CMK (cell line): Measurements from ENCODE around the gene CARMIL1.

Experiments used
- DNase-seq: peaks from one replicate; pipeline ENCODE4 v3.0.0-alpha.2; 2010; ENCODE audit warnings: low read depth

Gene CARMIL1

DNA sequence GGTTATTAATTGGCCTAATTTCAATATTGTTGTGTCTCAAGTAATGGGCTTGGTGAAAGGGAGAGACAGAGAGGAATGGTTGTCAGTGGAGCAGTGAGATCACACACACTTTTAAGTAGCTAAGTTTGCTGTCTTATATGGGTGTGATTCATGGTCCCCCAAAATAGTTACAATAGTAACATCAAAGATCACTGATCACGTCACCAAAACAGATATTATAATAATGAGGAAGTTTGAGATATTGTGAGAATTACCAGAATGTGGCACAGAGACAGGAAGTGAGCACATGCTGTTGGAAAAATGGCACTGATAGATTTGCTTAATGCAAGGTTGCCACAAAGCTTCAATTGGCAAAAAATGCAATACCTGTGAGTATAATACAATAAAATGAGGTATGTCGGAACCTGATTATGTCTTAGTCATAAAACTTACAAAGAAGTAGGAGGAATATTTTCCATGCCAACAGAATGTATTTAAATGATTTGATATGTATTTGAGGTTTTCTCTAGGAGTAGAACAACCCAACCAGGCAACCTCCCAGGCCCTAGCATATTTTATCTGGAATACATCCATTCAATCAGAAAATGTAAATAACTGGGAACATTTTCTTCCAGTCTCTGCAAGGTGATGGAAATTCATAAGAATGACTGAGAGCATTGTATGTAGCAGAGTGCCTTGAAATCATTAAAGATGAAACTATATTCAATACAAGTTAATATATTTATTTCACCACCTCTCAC is 167.8 kb downstream of the CARMIL1 start:
- DNase-seq = no peak

DNA sequence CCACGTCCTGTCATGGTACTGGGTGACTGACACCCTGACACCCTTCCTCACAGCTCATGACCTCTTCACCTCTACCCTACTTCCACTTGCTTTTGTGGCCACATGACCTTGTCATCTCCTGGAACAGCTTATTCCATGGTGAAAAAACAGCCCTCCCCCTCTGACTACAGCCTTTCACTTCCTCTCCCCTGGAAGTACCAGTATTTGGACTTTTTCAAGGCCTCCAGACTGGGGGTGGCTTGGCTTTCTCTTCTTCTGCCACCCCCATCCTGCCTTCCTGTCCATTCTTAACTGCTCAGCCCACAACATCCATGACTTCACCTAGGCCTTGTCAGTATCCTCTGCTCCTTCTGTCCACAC is 168.4 kb downstream of the CARMIL1 start:
- peak; percentile 34 for DNase-seq

DNA sequence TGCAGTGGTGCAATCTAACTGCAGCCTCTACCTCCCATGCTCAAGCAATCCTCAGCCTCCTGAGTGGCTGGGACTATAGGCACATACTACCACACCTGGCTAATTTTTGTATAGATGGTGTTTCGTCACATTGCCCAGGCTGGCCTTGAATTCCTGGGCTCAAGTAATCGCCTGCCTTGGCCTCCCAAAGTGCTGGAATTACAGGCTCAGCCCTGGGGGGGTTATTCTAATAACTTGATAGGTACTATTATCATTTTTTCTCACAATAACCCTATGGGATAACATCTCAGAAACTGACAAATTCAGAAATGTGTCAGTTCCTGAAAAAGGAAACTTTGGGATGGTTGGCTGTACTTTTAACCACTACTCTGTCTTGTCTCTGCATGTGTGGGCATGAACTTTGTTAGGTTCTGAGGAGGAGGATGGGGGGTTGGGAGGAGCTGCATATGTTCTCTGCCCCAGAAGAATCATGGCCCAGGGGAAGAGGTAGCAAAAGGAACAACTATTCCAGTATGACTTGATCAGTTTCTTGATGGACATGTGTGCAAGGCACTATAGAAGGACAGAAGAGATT is 169.9 kb downstream of the CARMIL1 start:
- DNase-seq = no peak

DNA sequence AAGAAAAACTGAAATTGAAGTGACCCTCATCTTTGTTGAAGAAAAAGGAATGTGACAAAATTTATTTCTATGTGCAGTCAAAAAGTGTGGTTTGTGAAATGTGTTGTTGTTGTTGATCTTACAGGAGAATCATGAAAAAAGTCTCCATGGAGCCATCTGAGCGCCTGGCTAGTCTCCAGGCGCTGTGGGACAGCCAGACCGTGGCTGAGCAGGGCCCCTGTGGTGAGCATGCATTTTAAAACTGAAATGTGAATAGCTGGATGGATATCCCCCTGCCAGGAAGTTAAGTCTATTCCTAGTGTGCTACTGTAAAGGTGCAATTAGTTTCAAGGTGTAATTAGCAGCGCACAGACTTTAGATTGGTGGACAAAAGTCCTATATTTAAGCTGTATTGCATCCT is 170.6 kb downstream of the CARMIL1 start:
- no peak for DNase-seq

DNA sequence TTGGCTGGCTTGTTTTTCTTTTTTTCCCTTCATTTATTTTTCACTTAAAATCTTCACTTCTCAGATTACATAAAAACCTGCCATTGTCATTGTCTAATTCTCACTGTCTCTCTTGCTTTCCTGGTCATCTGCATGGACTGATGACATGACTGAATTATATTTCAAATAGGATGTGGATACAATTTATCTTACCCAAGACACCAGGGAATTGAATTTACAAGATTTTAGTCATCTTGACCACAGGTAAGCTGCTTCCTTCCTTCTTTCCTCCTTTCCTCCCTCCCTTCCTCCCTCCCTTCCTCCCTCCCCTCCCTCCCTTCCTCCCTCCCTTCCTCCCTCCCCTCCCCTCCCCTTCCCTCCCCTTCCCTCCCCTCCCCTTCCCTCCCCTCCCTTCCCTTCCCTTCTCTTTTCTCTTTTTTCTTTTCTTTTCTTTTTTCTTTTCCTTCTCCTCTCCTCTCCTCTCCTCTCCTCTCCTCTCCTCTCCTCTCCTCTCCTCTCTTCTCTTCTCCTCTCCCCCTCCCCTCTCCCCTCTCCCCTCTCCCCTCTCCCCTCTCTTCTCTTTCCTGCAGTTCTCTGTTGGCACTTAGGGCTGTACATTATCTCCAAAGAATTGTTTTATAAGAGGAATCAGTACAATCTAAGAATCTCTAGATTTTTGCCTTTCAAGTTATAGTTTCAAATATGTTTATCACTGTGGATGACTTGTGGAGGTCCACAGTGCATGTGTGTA is 171.5 kb downstream of the CARMIL1 start:
- DNase-seq = no peak

DNA sequence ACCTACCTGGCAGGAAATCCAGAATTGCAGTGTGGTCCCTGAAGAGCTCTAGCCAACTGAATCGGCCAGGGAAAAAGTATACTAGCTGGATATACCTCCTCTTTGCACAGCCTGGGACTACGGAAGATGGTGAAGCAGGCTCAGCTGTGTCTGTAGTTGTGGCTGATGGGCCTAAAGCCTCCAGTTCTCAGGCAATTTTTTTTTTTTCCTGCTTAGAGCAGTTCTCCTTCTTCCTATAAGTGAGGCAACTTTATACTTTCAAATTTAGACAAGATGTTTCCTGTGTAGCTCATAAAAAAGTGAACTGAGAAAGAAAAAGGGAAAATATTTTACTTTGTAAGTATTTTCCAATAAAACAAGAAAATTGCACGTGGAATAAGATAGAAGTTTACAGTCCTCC is 172.9 kb downstream of the CARMIL1 start:
- DNase-seq = no peak

DNA sequence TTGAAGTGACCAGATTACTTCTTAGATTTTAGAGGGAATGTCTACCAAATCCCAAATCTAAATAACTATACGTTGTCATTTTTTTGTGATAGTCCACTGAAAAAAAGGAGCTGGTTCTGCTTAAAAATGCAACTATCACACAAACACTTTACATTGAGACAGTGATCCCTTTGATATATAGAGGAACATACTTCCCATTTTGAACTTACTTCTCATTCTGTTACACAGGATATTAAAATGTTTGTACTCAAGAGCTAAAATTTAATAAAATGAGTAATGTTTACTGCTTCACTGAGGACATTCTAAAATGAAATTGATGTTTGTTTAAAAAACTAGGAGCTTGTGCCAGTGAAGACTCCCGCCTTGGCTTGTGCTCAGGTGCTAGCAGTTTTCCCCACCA is 174.1 kb downstream of the CARMIL1 start:
- DNase-seq = no peak

DNA sequence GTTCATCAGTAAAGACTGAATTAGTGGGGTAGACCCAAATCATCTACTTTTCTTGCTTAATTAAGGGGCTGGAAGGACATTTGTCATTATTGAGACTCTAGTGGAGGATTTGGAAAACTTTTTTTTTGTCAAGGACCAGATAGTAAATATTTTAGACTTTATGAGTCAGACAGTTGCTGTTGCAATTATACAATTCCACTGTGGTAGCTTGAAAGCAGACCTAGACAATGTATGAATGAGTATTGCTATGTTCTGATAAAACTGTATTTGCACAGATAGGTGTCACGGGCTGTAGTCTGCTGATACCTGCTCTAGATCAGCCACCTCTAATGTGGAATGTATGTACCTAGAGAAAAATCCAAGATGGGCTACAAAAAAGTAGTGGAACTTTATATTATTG is 175.0 kb downstream of the CARMIL1 start:
- no peak for DNase-seq

DNA sequence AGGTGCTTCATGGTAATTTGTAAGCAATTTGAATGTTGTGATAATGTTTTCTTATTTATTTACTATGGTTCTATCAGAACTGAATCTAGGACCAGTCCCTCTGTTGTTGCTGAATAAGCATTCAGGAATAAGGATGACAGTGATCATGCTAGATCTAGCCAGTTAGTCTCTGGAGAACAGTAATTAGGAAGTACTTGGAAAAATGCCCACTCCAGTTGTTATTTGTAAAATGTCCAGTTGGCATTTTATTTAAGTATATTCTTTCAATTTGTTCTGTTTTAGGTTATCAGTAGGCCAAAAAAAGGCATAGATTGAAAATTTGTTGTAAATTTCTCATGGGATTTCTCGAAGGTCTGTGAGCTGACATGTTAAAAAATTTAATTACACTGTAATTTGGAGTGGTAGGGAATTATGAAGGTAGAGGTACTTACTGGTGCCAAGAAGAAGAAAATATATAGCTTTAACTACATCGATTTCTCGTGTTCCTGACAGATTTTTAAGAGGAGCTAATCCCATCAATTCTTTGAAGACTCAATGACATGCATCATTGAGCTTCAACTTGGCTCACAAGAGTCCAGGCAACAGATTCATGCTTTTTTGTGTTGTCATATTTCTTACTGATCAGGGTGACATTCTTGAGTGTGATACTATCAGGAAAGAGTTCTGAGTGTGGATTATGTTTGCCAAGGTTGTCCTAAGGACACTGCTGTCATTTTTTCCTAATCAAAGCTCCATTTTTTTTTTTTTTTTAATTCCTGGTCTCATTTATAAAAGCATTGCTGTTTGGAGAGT is 177.3 kb downstream of the CARMIL1 start:
- no peak for DNase-seq

DNA sequence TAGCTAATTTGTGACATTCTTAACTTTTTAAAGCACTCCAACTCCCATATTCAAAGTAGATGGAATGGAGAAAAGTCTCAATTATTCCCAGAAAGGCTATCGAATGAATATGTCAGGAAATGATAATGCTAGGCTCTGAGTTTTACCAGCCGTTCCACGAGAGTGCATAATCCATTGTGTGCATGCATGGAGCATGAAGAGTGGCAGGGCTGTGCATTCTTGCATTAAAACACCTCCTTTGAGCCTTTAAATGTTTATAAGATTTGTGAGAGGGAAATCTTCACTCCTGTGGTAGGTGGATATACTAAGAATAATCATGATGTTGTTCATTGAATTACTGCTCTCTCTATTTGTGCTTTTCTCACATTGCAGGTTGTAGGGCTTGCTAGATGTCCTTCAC is 178.3 kb downstream of the CARMIL1 start:
- no peak for DNase-seq

DNA sequence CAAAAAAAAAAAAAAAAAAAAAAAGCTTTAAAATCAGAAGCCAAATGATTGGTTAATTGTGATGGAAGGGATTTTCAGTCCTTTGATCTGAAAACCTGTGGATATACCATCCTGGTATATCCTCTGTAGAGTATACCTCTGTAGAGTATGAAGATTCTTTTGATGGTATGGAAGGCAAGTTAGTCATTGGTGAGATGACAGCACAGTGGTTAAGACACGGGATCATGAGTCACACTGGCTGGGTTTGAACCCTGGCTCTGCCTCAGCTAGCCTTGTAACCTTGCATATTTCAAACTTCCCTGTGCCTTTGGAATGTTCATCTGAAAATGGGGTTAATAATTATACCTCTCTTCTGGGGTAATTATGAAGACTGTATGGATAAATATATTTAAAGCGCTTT is 179.3 kb downstream of the CARMIL1 start:
- DNase-seq = no peak

DNA sequence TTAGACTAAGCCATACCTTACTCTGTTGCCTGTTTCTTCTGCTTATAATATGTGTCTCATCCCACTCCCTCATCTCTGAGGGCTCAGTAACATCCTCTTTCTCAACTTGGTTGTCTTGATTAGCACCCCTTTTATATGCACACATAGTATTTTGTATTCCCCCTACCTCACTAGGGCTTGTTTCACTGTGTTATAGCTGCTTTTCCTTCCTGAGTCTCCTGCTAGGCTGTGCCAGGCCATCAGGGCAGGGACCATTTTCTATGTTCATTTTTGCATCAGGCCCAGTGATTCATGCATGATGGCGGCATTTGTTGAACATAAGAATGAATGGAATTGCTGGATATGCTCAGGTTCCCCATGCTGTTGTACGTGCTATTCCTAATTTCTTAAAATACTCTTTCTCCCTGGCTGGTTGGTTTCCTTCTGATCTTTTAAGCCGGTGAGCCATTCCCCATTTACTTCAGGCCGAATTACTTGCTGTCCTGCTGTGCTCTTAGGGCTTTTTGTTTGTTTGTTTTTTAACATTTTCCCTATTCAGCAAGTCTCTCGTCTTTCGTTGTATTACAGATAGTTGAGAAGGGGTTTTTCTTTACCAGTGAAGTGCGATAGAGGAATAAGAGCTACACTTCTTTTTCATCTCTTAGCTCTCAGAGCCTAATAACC is 183.2 kb downstream of the CARMIL1 start:
- DNase-seq = no peak

DNA sequence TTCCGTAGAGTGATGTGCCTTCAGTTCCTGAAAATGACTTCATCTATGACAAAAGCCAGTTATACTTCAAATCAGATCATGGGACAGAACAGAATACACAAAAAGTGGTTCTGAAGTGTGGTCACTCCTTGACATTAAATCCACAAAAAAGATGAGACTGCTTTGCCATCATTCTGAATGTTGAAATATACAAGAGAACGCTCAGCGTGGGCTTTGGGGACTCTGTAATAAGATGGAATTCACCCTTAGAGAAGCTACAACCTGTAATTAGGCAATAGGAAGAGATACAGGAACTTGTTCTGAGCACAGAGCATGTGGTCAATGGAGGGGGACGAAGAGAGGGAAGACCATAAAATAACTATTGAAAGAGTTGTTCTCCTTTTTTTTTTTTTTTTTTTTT is 184.3 kb downstream of the CARMIL1 start:
- DNase-seq = no peak

DNA sequence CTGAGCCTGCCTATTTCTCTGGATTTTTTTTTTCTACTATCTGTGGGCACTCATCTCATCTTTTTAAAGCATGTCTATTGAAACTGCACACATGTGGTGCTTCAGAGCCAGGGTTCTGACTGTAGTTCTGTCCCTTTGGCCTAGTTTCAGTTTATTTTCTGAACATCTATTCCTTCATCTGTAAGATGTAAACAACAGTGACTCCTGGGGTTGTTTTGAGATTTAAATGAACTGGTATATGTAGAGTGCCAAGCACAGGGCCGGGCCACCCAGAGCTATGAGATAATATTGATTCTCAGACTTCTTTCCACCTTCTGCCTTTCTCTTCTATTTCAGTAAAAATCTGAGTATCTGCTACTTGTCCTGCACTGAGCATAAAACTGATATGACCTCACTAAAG is 185.1 kb downstream of the CARMIL1 start:
- no peak for DNase-seq

DNA sequence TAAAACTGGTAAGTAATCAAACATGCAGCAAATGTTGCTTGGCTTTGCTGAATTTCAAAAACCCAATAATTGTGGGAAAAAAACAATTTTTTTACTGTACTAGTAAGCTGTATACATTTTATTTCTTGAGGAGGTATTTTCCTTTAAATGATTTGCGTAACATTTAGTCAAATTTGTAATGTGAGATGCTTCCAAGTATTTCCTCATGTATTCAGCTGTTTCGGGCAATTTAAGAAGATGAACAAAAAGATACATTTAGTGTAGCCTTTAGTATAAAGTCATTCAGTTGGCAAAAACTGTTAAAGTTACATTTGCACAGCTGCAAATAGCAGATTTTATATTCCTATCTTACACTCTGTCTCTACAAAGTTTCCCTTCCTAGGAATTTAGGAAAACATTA is 186.8 kb downstream of the CARMIL1 start:
- DNase-seq = no peak

DNA sequence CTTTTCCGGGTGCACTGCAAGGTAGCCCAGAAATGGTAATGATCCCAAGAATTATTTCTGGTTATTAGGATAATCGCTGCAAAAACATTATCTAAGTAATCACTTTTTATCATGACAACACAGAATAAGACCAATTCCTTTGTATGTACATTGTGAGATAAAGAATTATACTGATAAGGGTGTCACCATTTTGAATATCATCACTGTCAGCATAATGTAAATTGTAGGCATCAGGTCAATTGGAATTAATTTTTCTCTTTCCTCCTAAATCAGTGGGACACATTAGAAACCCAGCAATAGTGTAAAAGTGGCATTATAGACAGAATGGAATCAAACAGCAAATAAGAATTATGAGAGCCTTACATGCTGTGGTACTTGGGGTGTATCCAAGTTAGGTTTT is 189.7 kb downstream of the CARMIL1 start:
- DNase-seq = no peak

DNA sequence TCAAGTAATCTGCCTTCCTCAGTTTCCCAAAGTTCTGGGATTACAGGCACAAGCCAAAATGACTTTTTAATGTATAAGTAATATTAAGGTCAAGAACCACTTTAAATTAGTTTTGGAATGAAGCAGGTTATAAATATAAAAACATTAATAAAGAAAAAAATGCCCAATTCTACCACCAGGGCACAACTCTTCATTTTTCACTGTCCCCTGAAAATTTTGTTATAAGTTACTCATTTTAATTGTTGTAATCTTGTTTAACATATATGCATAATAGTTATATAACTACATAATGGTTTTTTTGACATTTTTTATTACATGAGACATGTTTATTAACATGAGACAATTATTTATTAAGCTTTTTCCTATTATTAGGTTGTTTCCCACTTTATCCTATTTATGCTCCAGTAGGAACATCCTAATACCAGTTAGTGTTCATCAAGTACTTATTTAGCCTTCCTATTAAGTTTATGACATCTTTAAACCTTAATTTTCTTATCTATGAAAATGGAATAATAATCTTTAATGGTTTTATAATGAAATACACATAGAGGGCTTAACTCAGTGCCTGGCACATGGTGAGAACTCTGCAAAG is 190.7 kb downstream of the CARMIL1 start:
- no peak for DNase-seq

DNA sequence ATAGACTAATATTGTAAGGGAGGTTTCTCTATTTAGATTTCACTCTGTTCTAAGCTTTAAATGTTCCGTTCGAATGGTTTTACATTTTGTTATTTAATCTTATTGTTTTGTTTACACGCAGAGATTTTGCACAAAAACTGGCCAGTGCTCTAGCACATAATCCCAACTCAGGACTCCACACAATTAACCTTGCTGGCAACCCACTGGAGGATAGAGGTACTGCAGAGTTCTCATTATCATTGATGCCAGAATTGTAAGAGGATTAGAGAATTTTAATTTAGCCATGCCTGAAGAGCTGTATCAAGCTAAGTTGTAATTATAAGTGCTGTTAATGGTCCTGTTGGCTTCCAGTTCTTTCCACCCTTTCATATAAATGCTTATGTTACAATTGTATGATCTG is 193.1 kb downstream of the CARMIL1 start:
- no peak for DNase-seq

DNA sequence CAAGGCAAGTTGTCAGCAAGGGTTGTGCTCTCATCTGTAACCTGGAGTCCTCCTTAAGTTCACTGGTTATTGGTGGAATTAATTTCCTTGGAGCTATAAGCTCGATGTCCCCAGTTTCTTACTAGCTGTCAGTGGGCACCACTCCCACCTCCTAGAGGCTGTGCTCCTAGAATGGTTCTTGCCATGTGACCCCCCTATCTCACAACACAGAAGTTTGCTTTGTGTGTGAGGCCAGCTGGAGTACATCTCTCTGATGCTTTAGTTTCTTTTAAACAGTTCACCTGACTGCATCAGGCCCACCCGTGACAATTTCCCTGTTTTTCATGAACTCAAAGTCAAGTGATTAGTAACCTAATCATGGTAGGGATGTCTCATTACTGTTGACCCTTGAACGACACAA is 193.7 kb downstream of the CARMIL1 start:
- no peak for DNase-seq

DNA sequence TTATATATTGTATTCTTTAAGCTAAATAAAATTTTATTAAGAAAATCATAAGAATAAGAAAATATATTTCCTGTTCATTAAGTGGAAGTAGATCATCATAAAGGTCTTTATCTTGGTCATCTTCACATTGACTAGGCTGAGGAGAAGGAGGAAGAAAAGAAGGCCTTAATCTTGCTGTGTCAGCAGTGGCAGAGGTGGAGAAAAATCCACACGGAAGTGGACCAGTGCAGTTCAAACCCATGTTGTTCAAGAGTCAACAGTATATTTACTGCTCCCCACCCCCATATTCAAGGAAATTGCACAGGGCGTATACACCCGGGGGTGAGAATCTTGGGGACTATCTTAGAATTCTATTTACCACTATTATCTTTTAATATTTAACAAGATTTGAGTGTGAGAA is 194.3 kb downstream of the CARMIL1 start:
- DNase-seq = peak; percentile 18

DNA sequence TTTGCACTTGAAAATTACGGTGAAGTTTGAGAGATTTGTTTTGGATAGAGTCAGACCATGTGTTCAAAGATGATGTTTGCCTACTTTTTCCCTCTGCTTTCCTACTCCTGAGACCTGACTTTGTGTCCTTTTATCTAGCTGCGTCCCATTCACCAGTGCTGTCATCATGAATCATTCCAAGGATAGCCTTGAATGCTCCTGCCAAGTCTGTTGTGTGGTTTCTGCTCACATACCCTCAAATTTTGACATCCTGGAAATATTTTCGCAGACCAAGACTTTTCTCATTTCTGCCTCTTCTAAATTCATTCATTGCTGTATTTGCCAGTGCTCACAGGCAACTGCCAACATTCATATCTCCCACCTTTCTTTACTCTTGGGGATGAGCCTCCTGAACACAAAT is 197.0 kb downstream of the CARMIL1 start:
- DNase-seq = no peak
